Stimulated activated CD4-positive, alpha-beta T cell treated with anti-CD3 and anti-CD28 coated beads, Interleukin-12 subunit alpha, Interleukin-12 subunit beta, amount 100 ng/mL, for 48 hours (primary cell): Measurements from ENCODE around the gene CELF4.

Experiments used
- DNase-seq, 3 donors: peaks; one replicate each; pipeline ENCODE4 v3.0.0-alpha.2; 2020; ENCODE audit warnings: low read depth in 2 of 3, low spot score in 1 of 3

CELF4 gene

DNA sequence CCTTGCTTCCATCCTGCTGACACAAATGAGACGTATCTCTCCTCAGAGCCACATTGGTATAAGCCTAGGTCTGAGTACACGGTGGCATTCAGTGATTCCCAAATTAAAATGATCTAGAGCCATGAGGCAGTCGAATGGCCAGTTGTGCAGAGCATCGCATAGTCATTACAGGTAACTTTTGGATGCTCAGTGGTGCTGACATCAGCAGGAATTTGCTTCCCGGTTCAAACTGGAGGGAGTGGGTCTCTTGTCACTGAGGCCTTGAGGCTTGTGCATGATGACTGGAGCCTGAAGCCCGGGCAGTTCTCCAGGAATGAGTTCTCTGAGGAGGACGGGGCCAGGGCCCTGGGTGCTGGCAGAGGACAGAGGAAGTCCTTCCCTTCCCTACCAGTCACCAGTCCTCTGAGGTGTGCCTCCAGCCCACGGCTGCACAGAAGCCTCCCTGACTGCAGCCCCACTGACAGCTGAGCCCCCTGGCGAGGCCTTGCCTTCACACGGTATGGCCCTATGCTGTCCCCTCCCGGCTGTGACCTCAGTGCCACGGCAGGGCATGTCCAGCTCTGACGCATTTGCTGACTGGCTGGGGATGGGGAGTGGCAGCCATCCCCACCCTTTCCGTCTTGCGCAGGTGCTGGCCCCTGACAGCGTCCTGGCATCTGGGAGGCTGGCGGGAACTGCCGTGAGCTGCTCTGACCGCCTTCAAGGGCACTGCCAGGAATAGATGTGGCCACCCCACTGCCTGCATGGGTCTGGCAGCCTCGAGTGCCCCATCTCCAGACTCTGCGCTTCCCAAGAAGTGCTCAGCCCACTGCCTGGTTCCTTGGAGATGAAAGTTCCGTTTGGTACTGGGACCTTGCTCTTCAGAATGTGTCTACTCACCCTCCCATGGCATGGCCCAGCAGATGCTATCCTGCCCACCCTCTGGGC, 117.4 kb downstream of the CELF4 start:
- no peak for DNase-seq

DNA sequence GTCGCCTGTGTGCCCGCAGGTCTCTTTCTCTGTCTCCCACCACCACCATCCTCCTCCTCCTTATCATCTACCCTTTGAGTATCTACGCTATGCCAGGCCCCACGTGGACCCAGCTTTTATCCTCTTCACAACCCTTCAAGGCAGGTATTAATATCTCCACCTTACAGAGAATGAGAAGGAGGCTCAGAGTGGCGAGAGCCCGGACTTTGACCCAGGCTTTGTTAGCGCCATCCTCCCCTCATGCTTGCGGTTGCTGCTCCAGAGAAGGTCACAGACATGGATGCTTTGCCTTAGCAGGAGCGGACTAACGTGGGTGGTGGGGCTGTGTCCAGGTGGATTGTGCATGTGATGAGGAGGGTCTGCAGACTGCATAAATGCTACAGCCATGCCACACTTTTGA, 119.8 kb downstream of the CELF4 start:
- DNase-seq = no peak

DNA sequence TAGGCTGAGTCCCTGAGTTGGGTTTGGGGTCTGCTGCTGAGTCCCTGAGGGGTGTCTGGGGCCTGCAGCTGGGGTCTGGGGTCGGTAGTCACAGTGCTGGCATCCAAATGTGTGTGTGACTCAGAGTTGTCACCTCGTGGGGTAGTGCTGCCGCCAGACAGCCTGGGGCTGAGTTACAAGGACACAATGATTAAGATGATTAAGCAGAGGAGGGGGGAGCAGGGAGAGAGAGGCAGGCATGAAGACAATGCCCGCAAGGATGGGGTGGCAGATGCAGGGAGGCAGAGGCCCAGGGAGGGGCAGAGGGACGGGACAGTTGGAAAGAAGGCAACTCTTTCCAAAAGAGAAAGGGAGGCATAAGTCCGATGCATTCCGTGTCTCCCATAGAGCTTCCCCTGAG, 120.2 kb downstream of the CELF4 start:
- DNase-seq = no peak

DNA sequence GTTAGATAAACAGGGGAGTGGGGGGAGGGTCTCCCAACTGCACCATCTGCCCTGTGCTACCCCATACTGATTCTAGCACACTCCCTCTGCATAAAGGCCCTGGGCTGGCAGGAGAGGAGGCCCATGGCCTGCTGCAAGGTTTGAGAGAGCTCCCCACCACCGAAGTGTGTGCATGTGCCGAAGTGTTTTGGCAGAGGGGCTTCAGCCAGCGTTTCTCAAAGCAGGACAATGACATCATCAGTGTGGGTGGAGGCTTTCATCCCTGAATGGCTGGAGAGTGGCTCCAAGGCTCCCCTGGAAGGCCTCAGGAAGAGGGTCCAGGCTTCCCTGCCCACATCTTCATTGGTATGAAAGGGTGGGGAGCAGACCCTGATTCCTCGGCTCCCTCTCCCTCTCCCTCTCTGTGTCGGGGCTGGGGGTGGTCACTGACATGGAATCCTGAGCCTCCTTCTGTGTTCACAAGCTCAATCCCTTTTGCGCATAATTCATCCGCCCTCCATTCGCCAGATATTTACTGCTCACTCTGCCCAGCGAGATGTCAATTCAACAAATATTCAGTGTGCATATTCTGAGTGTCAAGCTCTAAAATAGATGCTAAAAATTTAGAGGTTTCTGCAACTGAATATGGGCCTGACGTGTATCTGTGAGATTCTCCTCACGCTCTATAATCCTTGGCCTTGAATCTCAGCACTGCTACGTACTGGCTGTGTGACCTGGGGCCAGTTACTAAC, 122.1 kb downstream of the CELF4 start:
- DNase-seq = no peak

DNA sequence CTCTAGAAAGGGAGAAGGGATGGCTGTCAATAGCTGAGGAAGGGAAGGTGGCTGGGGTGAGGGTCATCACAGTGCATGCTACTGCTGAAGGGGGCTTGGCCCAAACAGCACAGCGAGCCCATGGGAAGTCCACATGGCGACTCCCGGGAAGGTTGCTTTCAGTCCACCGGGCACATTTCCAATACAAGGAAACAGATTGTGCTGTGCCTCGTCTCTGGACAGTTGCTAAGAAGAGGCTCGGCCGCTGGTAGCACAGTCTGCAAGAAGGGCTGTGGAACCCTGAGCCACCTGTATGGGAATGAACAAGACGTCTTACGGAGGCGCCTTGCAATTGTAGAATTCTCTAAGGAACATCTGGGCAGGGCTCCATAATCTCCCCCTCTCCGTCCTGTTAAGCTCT, 123.1 kb downstream of the CELF4 start:
- DNase-seq = no peak

DNA sequence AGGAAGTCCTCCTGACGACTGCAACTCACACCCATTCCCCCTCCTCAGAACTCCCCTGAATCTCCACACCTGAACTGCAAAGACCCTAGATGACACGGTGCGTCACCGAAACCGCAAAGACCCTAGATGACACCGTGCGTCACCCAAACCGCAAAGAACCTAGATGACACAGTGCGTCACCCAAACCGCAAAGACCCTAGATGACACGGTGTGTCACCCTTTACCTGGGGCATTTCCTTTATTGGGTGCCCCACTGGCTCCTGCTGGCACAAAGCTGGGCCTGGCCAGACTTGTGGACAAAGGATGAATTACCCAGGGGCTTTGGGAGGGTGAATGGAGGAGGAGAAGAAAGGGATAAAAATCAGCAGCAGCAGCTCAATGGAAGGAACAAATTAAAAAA, 123.8 kb downstream of the CELF4 start:
- no peak for DNase-seq

DNA sequence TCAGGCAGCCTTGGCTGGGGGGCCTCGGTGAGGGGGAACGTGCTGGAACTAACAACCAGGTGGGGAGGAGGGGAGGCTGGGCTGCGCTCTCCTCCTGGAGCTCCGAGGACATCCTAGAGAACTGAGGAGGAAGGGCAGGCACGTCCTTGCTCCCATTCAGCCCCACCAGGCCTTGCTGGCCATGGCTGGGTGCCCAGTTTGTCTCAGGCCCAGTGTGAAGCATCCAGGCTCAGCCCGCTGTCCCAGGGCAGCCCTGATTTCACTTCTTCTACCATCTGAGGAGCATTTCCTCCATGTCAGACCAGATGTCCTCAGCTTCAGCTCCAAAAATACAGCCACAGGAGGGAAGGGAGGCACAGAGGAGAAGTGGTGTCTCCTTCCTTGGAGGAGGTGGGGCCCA, 125.4 kb downstream of the CELF4 start:
- no peak for DNase-seq

DNA sequence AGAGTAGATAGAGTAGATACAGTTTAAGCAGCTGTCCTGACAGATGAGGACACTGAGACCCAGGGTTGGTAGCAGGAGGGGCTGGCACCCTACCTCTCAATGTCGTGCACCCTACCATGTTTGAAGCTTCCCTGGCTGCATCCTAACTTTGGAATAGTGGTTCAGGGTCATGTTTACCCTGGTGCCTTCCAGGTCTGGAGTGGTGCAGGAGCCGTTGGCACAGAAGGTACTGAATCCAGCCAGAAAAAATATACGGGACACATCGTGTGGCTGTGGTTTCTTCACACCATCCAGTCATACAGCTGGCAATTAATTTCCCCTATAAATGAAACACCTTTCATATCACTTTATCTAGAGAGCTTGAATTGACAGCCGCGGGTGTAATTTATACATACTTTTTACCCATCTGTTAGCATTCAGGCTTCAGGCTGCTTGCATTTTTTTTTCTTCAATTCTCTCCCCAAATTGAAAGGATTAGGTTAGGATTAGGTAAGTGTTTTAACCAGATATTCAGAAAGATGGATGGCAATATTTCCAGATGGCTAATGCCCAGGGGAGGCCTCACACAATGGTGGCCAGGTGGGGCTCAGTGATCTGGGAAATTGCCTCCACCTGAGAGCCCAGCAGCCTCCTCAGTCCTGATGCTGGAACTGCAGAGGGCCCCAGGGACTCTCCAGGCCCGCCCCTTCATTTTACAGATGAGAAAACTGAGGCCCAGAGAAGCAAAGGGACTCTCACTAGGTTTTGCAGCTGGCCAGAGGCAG, 127.0 kb downstream of the CELF4 start:
- DNase-seq = no peak

DNA sequence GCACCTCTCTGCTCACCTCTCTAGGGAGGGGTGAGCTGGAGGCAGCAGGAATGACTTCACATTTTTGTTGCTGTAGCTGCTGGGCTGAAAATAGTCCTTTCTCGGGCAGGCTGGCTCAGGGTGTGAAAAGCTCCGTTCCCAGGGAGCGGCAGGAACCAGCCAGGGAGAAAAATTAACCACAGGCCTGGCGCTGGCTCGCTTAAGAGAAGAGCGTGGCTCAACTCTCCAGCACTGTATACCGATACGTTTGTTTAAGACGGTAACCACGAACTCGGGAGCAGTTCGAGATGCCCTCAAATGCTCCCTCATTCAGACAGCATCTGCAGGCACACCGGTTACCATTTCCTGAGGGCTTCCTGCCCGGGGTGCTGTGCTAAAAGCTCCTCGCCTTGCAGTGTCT, 129.6 kb downstream of the CELF4 start:
- DNase-seq = no peak

DNA sequence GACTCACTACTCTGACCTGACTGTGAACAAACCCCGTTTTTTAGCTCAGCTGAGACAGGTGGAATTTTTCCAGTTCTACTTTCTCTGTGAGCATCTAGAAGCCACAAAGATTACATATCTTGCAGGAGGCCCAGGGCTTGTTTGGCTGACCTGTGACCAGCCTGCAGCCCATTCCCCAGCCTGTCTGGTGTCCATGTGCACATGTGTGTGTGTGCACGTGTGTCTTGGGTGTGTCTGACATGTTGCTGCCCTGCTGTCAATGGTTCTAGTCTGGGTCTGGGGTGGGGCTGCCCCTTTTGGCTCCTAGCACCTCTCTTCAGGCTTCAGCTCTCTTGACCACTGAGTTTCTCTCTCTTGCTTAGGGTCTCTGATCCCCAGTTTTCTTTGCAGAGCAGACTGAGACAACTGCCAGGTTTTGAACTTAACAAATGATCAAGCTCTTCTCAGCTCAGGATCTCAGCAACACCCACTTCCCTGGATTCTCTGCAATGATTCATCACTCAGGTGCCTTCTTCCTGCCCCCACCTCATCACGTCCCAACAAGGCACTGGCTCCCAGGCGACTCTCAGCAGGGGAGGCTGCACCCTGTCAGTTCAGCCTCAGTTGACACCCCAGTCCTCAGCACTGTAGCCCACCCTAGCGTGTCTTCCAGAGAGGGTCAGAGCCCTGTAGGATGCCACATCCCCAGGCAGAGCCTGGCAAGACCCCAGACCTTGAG, 130.3 kb downstream of the CELF4 start:
- no peak for DNase-seq

DNA sequence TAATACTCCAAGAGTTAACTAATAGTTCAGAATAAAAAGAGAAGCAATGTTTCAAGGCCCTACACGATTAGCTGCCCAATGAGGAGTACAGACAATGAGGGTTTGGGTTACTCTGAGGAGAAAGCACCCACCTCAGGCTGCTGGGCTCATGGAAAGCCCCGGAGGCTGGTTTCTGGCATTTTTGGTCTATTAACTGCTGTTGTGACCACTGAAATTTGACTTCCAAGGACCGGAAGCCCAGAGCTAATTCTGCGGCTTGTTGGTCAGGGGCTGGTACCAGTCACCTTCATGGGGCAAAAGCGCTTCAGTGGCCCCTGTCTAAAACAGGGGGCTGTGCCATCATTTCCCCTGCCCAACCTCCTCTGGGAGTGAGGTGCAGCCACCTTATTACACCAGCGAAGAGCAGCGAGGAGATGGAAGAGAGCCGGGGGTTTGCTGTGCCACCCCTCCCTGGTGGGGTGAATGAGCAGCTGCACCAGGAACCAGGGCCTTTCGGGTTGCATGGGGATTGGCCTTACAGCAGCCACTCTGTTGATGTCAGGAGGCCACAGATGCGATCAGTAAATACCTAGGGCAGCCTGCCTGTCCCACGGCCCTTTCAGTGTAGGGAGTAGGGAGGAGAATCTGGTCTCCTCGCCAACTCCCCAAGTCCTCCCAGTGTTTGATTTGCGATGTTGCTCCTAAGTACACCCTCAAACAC, 131.3 kb downstream of the CELF4 start:
- no peak for DNase-seq

DNA sequence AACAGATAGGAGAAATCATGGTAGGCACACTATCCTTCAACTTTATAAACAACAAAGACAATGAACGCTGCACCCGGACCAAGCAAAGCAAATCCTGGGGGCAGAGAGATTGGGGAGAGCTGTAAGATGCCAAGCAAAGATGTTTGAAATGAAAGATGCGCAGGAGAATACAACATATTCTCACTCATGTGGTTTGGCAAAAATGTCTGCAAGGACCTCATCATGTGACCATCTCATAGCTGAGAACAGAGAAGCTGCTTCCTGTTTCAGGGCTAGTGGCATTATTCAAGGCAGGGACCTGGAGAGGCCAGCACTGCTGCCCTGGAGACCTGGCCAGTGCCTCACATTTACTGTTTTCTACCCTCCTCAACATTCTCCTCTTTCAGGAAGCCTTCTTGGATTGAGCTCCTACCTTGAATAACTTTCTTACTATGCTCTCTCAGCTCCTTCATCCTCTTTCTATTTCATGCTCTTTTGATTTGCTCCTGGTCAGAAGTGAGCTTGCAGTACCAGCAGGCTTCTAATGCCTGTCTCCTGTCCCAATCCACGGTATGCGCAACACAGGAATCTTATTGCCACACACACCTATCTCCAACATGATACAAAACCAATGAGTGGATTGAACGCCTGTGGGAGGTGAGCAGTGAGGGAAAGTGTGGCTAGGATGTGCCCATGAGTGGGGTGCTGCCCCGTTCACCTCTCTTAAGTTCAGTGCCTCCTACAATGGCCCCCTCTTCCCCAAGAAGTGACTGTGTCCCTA, 133.0 kb downstream of the CELF4 start:
- DNase-seq = no peak

DNA sequence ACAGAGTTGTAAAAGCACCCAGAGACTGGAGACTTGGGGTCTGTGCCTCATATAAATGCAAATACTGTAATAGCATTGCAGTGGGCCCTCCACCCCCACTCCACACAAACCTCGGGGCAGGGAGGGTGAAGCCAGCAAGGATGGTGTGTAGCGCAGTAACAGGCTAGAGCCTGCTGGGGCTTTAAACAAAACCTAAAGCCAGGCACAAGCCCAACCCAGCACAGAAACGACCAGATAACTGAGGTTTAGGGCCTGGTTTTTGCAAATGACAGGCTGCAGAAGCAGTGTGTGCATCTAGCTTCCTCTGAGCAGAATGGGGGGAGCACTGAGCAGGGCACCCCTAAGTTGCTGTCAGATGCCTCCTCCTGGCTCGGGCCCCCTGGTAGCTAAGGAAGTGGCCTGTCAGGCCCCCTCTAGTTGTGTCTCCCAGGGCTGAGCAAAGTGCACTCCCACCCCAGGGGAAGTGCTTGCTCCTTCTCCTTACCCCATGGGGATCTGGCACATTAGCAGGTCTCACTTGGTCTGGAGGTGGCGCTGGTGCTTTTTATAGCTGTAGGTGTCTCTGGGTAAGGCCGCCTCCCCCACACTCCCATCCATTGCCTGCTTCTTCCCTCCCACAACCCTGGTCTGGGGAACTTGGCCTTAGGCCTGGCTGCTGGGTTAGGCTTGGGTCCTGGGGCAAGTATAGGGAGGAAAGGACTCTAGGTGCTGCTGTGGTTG, 135.1 kb downstream of the CELF4 start:
- DNase-seq = no peak

DNA sequence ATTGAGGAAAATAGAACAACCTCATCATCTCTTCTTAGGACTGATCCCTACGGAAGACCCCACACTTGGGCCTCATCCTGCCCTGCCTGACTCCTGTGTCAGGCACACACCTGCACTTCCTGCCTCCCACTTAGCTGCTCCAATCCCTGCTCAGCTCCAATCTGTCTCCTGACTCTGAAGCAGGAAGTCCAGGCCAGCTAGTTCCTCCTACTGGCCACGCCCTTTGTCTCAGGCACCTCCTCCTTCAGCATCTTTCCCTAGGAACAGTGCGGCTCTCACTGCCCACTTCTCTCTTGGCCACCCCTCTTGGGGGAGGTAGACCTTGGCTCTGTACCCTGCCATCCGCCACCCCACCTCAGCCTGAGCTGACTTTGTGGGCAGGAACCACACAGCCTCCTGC, 135.8 kb downstream of the CELF4 start:
- no peak for DNase-seq

DNA sequence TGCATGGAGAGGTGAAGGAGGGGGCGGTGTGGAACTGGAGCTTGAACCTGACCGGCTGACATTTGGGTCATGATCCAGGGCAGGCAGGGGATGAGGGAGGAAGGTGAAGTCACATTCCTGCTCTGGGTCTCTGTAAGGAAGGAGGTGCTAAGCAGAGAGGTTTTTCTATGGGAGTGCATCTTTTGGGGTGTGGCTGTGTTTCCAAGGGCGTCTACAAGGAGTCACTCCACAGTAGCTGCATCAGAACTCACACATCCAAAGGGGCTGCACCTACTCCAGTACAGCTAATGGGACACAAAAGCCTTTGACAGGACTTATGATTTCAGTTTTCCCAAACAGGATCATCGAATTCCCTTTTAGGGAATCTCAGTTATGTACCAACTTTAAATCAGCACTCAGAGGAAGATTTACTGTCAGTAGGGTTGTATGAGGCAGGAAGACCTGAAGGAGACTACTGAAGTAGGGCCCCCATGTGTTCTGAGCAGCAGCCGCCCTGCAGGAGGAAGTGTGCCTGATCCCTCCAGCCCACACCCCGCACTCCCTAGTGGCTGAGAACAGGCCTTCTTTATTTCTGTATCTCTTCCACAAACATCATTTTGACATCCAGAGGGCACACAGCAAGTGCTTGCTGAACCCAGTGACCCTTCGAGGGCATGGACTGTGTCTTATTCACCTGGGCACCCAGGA, 137.2 kb downstream of the CELF4 start:
- no peak for DNase-seq

DNA sequence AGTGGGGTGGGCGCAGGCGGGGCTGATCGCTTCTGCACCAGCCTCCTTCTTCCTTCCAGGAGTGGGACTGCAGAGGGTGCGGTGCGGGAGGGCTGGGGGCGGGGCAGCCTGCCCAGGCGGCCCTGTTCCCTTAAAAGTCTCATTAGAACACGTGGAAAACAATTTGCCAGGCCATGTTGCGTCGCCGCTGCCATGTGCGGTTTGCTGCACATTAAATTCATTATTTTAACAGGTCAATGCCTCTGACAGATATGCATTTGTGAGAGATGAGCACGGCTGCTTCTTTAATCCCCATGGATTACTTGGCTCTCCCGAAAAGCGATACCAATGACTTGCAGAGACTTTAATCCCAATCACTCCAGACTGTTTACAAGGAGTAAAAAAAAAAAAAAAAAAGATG, 139.0 kb downstream of the CELF4 start:
- DNase-seq = no peak

DNA sequence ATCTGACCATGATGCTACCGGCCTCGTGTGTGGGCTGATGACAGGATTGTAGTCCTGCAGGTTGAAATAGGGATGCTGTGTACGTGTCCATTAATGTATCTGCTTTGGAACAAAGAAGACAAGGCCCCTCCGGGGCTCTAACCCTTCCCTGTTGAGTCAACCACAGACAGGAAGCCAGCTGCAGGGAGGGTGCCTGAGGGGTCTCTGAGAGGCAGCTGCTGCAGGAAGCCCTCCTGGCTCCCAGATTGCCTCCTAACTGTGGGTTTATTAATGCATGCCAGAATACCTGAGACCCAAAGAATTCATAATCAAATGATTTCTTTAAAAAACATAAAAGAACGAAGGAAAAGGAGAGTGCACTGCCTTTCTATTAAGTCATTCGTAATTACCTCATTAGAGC, 140.4 kb downstream of the CELF4 start:
- no peak for DNase-seq

DNA sequence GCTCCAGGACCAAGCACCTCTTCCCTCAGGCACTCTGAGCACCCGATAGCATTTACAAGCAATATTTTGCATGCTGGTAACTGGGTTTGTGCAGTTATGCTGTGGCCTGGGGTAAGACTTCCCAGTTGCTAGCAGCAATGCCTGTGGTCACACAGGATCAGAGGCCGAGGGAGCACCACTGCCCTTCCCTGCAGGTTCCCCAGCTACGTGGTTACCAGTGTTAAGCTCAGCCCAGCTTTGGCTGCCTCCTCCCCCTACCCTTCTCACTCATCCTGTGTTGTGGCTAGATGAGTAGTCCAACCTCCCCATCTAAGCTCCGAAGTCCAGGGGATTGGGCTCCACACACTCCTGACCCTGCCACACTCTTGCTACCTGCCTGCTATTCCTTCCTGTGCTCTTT, 141.1 kb downstream of the CELF4 start:
- DNase-seq = no peak

DNA sequence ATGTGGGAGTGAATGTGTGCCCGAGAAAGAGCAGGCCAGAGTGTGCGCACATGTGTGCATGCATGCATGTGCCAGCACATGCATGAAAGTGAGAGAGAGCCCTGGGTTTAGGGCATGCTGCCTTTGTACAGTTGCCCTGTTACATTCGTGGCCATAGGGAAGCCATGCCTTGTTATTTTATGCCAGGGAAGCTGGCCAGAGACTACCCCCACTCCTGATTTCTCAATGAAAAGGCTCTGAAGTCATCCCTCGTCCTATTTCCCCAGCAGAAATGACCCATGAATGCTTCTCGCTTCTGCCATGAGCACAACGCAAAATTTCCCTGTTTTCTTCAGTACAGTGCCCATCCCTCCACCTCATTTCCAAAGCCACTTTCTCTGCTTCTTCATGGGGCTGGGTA, 143.0 kb downstream of the CELF4 start:
- no peak for DNase-seq
